GM06990 (cell line): ENCODE data around the gene TTYH2.

Experiments used
- DNase-seq: peaks from one replicate; pipeline ENCODE4 v3.0.0-alpha.2; 2011; ENCODE audit not compliant: insufficient read length; ENCODE audit errors: extremely low read depth
- H3K27me3 ChIP-seq: replicated peaks from 2 replicates; pipeline ENCODE4 v1.6.0; 2011; ENCODE audit warnings: low read length; ENCODE audit not compliant: control insufficient read depth, insufficient read depth
- H3K36me3 ChIP-seq: 2 replicates; pipeline ENCODE4 v1.5.1; 2011; ENCODE audit warnings: low read length; ENCODE audit not compliant: control insufficient read depth, insufficient read depth
- H3K4me3 ChIP-seq: replicated peaks from 2 replicates; pipeline ENCODE4 v1.5.1; 2011; ENCODE audit warnings: low read depth, mild to moderate bottlenecking, control low read depth, low read length
- CTCF ChIP-seq: IDR thresholded peaks from 2 replicates; pipeline ENCODE4 v1.5.1; 2011; ENCODE audit warnings: low read length, control low read depth, mild to moderate bottlenecking, inconsistent platforms; ENCODE audit not compliant: insufficient read depth, poor library complexity, severe bottlenecking

The TTYH2 gene

GRCh38 chr17:74249590-74250270, 36.4 kb downstream of the TTYH2 start:
- no peak for TF ChIP-seq CTCF
- Histone ChIP-seq H3K27me3 (no peaks in the 10 kb centered on the region), H3K36me3 (no peaks in the 10 kb centered on the region), H3K4me3 (no peak overlapping the region)
- DNase-seq = no peak

GRCh38 chr17:74250324-74250995, 37.1 kb downstream of the TTYH2 start:
- H3K4me3 ChIP-seq = no peak overlapping the region
- no peaks in the 10 kb centered on the region for H3K36me3 ChIP-seq
- TF ChIP-seq CTCF = no peak
- DNase-seq = no peak
- no peaks in the 10 kb centered on the region for H3K27me3 ChIP-seq

DNA sequence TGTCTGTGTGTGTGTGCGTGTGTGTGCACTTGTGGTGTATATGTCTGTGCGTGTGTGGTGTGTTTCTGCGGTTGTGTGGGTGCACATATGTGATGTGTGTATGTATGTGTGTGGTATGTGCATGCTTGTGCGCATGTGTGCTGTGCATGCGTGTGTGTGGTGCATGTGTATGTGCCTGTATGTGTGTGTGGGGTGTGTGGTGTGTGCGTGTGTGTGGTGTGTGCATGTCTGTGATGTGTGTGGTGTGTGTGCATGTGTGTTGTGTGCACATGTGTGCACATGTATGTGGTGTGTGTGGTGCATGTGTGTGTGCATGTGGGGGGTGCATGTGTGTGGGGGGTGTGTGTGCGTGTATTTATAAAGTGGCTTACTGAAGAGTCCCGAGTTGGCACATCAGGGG, 37.7 kb downstream of the TTYH2 start:
- H3K4me3 ChIP-seq = no peak overlapping the region
- H3K27me3 ChIP-seq = no peaks in the 10 kb centered on the region
- no peaks in the 10 kb centered on the region for H3K36me3 ChIP-seq
- no peak for TF ChIP-seq CTCF
- no peak for DNase-seq

DNA sequence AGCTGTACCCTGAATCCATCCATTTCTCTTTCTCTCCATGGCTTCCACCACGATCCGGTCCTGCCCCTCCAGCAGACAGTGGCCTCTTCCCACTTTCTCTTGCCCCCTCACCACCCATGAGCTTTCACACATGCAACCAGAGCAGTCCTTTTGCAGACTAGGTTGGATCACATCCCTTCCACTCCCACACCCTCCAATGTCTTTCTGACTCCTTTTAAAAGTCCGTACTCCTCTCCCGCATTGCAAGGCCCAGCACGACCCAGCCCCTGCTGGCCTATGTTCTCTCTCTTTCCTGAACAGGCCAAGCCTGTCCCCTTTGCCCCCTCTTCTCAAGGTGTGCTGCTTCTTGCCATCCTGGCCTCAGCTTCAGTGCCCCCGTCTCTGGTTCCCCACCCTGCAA, 38.2 kb downstream of the TTYH2 start:
- Histone ChIP-seq H3K4me3 (no peak overlapping the region), H3K27me3 (no peaks in the 10 kb centered on the region), H3K36me3 (no peaks in the 10 kb centered on the region)
- TF ChIP-seq CTCF = no peak
- no peak for DNase-seq

- no peak overlapping the region for H3K4me3 ChIP-seq
- H3K36me3 ChIP-seq = no peaks in the 10 kb centered on the region
- no peaks in the 10 kb centered on the region for H3K27me3 ChIP-seq
- no peak for TF ChIP-seq CTCF
- DNase-seq = no peak
These were observed 38.8 kb downstream of the TTYH2 start for GRCh38 chr17:74252211-74252610.
